ENCODE measurements around the gene FOSL2.

The FOSL2 gene

GRCh38 chr2:28446531-28446930, 53.9 kb downstream of the FOSL2 start:
- TF ChIP-seq REST (IDR thresholded peaks at IDR 0.05; ENCODE audit: insufficient replicate concordance, low read depth) (no peak), POLR2AphosphoS5 (IDR thresholded peaks at IDR 0.05; ENCODE audit: low read depth) (no peak), SPI1 (IDR thresholded peaks at IDR 0.05; ENCODE audit: borderline replicate concordance, low read depth) (no peak), GABPA (IDR thresholded peaks at IDR 0.05; ENCODE audit: low read depth) (no peak), CTCF (IDR thresholded peaks at IDR 0.05; ENCODE audit: insufficient read depth, low read length) (no peak)
- Histone ChIP-seq H3K4me3 (replicated peaks; ENCODE audit: insufficient read depth, low read length) (no peak overlapping the region), H3K27ac (replicated peaks) (no peak overlapping the region), H3K27me3 (ENCODE audit: insufficient read depth, poor library complexity, severe bottlenecking) (no peaks in the 10 kb centered on the region)
- no peak for DNase-seq (ENCODE audit: low read depth in 1 of 2, low spot score in 1 of 2)

GRCh38 chr2:28447086-28447485, 54.4 kb downstream of the FOSL2 start:
- DNase-seq (ENCODE audit: low read depth in 1 of 2, low spot score in 1 of 2) = no peak

GRCh38 chr2:28447943-28448792, 55.5 kb downstream of the FOSL2 start:
- peak overlapping the region; percentile 59 for H3K27ac ChIP-seq (replicated peaks)
- no peak for TF ChIP-seq REST (IDR thresholded peaks at IDR 0.05; ENCODE audit: insufficient replicate concordance, low read depth)
- peak; percentile 54; the same call in 1 of the 2 replicates for TF ChIP-seq GABPA (IDR thresholded peaks at IDR 0.05; ENCODE audit: low read depth)
- peak; percentile 46 for TF ChIP-seq POLR2AphosphoS5 (IDR thresholded peaks at IDR 0.05; ENCODE audit: low read depth)
- no peak for TF ChIP-seq CTCF (IDR thresholded peaks at IDR 0.05; ENCODE audit: insufficient read depth, low read length)

More at GRCh38 chr2:28447086-28447485, 54.4 kb downstream of the FOSL2 start:
- Histone ChIP-seq H3K27ac (replicated peaks) (no peak overlapping the region), H3K4me3 (replicated peaks; ENCODE audit: insufficient read depth, low read length) (no peak overlapping the region), H3K27me3 (ENCODE audit: insufficient read depth, poor library complexity, severe bottlenecking) (no peaks in the 10 kb centered on the region)
- no peak for TF ChIP-seq SPI1 (IDR thresholded peaks at IDR 0.05; ENCODE audit: borderline replicate concordance, low read depth)
- TF ChIP-seq GABPA (IDR thresholded peaks at IDR 0.05; ENCODE audit: low read depth) = no peak
- TF ChIP-seq CTCF (IDR thresholded peaks at IDR 0.05; ENCODE audit: insufficient read depth, low read length) = no peak

GRCh38 chr2:28448793-28449100, 56.1 kb downstream of the FOSL2 start:
- peak overlapping the region; percentile 59 for H3K27ac ChIP-seq (replicated peaks)
- TF ChIP-seq CTCF (IDR thresholded peaks at IDR 0.05; ENCODE audit: insufficient read depth, low read length) (no peak), REST (IDR thresholded peaks at IDR 0.05; ENCODE audit: insufficient replicate concordance, low read depth) (no peak), GABPA (IDR thresholded peaks at IDR 0.05; ENCODE audit: low read depth) (no peak)
- DNase-seq (ENCODE audit: low read depth in 1 of 2, low spot score in 1 of 2) = no peak
- H3K27me3 ChIP-seq (ENCODE audit: insufficient read depth, poor library complexity, severe bottlenecking) = no peaks in the 10 kb centered on the region
- no peak overlapping the region for H3K4me3 ChIP-seq (replicated peaks; ENCODE audit: insufficient read depth, low read length)

More at GRCh38 chr2:28447943-28448792, 55.5 kb downstream of the FOSL2 start:
- Histone ChIP-seq H3K4me3 (replicated peaks; ENCODE audit: insufficient read depth, low read length) (no peak overlapping the region), H3K27me3 (ENCODE audit: insufficient read depth, poor library complexity, severe bottlenecking) (no peaks in the 10 kb centered on the region)
- DNase-seq (ENCODE audit: low read depth in 1 of 2, low spot score in 1 of 2) = peak; percentile 83 to 87

All from HL-60 (cell line).